Endodermal cell (in vitro differentiated cells): ENCODE data around the gene ARL5A. TPM values are rescaled to one million over a fixed set of nuclear protein-coding genes. Genes with fewer than 3 reads are reported as not detected.

Experiments used
- DNase-seq: peaks from one replicate; pipeline ENCODE4 v3.0.0-alpha.2; 2017
- H3K27ac ChIP-seq: 2 replicates; pipeline ENCODE4 v1.5.1; 2013; ENCODE audit warnings: mild to moderate bottlenecking, low read depth, low read length, moderate library complexity
- H3K27me3 ChIP-seq: 2 replicates; pipeline ENCODE4 v1.6.1; 2013; ENCODE audit warnings: mild to moderate bottlenecking, low read length, moderate library complexity; ENCODE audit not compliant: insufficient read depth, control insufficient read depth, poor library complexity, severe bottlenecking
- H3K36me3 ChIP-seq: 2 replicates; pipeline ENCODE4 v1.7.0; 2013; ENCODE audit warnings: mild to moderate bottlenecking, low read length, moderate library complexity; ENCODE audit not compliant: control insufficient read depth, insufficient read depth
- H3K4me1 ChIP-seq: one replicate; pipeline ENCODE4 v1.7.0; 2013; ENCODE audit warnings: low read length; ENCODE audit not compliant: control insufficient read depth, insufficient read depth
- H3K4me3 ChIP-seq: 2 replicates; pipeline ENCODE4 v1.5.1; 2013; ENCODE audit warnings: mild to moderate bottlenecking, low read length, moderate library complexity
- H3K9ac ChIP-seq: 2 replicates; pipeline ENCODE4 v1.6.1; 2013; ENCODE audit warnings: mild to moderate bottlenecking, low read length, moderate library complexity; ENCODE audit not compliant: poor library complexity, severe bottlenecking; ENCODE audit errors: extremely low read depth
- H3K9me3 ChIP-seq: 2 replicates; pipeline ENCODE4 v1.6.1; 2013; ENCODE audit warnings: mild to moderate bottlenecking, low read length, moderate library complexity; ENCODE audit not compliant: control insufficient read depth
- H3K27ac Mint-ChIP-seq: 2 replicates; pipeline ENCODE4 v1.8.0; 2020; ENCODE audit warnings: mixed read lengths
- H3K27me3 Mint-ChIP-seq: 2 replicates; pipeline ENCODE4 v1.8.0; 2021; ENCODE audit warnings: mild to moderate bottlenecking, mixed read lengths; ENCODE audit not compliant: insufficient read depth
- H3K36me3 Mint-ChIP-seq: 2 replicates; pipeline ENCODE4 v1.8.0; 2020; ENCODE audit warnings: low read depth, mixed read lengths
- H3K4me1 Mint-ChIP-seq: 2 replicates; pipeline ENCODE4 v1.8.0; 2020; ENCODE audit warnings: mixed read lengths
- H3K4me3 Mint-ChIP-seq: 2 replicates; pipeline ENCODE4 v1.8.0; 2020; ENCODE audit warnings: mild to moderate bottlenecking, moderate library complexity, mixed read lengths
- H3K9me3 Mint-ChIP-seq: 2 replicates; pipeline ENCODE4 v1.8.0; 2020; ENCODE audit warnings: mild to moderate bottlenecking, mixed read lengths
- CTCF ChIP-seq: fragments of 200-600 bp; sonication (generic); conservative IDR thresholded peaks from 2 replicates; pipeline ENCODE4 v1.5.0; 2021; ENCODE audit warnings: antibody characterized with exemption, mild to moderate bottlenecking
- WGBS, 2 experiments: methylation state at CpG; one replicate each; pipeline versions ENCODE4 v1.1.5 to v1.1.7; 2013; ENCODE audit warnings: missing lambda C conversion rate in 2 of 2, mixed read lengths in 1 of 2; ENCODE audit not compliant: insufficient coverage in 1 of 2, insufficient read length in 1 of 2; 5-methylcytosine and 5-hydroxymethylcytosine counted together
- total RNA-seq, 2 donors: library from RNA; stranded (reverse); fragmentation: NEBNext Ultra II Directional in 1 of 2; extraction: Animal tissue kit (Norgen Biotek cat#: 25700) in 1 of 2; gene quantifications; 2 replicates in 1 of 2; 3 replicates in 1 of 2; pipeline ENCODE4 v1.2.1, GENCODE V29; 2021

ARL5A gene
- total RNA-seq, 2 donors from 2014 or later = 72.2 to 77.1 TPM

- no peak for TF ChIP-seq CTCF
Measured at GRCh38 chr2:151791545-151791944, 36.7 kb downstream of the ARL5A start.

GRCh38 chr2:151790689-151791088 is 37.5 kb downstream of the ARL5A start:
- DNase-seq = no peak
- Histone ChIP-seq H3K9me3 (no peaks in the 10 kb centered on the region), H3K4me1 (no peaks in the 10 kb centered on the region), H3K27me3 (no peaks in the 10 kb centered on the region), H3K9ac (no peak overlapping the region), H3K27ac (no peak overlapping the region), H3K4me3 (no peak overlapping the region), H3K36me3 (peaks cover 15% of the 10 kb centered on the region)
- H3K4me3 Mint-ChIP-seq = no peak overlapping the region
- H3K4me1 Mint-ChIP-seq = peaks cover 2% of the 10 kb centered on the region
- H3K27ac Mint-ChIP-seq = no peak overlapping the region
- 100% methylated on average over 1 of the region's 1 CpG for WGBS, 2 experiments
- no peaks in the 10 kb centered on the region for H3K27me3 Mint-ChIP-seq
- no peak for TF ChIP-seq CTCF
- peaks cover 39% of the 10 kb centered on the region for H3K36me3 Mint-ChIP-seq
- peaks cover 2% of the 10 kb centered on the region for H3K9me3 Mint-ChIP-seq

More at GRCh38 chr2:151791545-151791944, 36.7 kb downstream of the ARL5A start:
- Mint-ChIP-seq H3K4me3 (no peak overlapping the region), H3K36me3 (peaks cover 36% of the 10 kb centered on the region), H3K27me3 (no peaks in the 10 kb centered on the region), H3K27ac (no peak overlapping the region), H3K9me3 (peaks cover 2% of the 10 kb centered on the region), H3K4me1 (peaks cover 2% of the 10 kb centered on the region)
- no peak for DNase-seq
- Histone ChIP-seq H3K4me3 (no peak overlapping the region), H3K27ac (no peak overlapping the region), H3K9ac (no peak overlapping the region), H3K4me1 (no peaks in the 10 kb centered on the region), H3K36me3 (peaks cover 16% of the 10 kb centered on the region), H3K27me3 (no peaks in the 10 kb centered on the region), H3K9me3 (no peaks in the 10 kb centered on the region)
- 95% methylated on average over 3 of the region's 3 CpGs; no CpG with 5 or more reads in 1 of the 2 experiments for WGBS, 2 experiments

GRCh38 chr2:151789055-151789834 is 39.0 kb downstream of the ARL5A start:
- H3K27me3 ChIP-seq = no peaks in the 10 kb centered on the region
- peaks cover 2% of the 10 kb centered on the region for H3K4me1 Mint-ChIP-seq
- no peak for TF ChIP-seq CTCF
- no peaks in the 10 kb centered on the region for H3K9me3 ChIP-seq
- H3K9me3 Mint-ChIP-seq = peaks cover 2% of the 10 kb centered on the region
- no peak overlapping the region for H3K4me3 ChIP-seq
- no peak overlapping the region for H3K4me3 Mint-ChIP-seq
- DNase-seq = no peak
- H3K36me3 ChIP-seq = peaks cover 21% of the 10 kb centered on the region
- no peaks in the 10 kb centered on the region for H3K4me1 ChIP-seq
- no peak overlapping the region for H3K27ac Mint-ChIP-seq
- H3K27ac ChIP-seq = no peak overlapping the region
- 86 to 92% methylated on average over 3 of the region's 4 CpGs for WGBS, 2 experiments
- no peak overlapping the region for H3K9ac ChIP-seq
- no peaks in the 10 kb centered on the region for H3K27me3 Mint-ChIP-seq
- H3K36me3 Mint-ChIP-seq = peaks cover 46% of the 10 kb centered on the region
